Measurements from ENCODE around the gene POLRMT. TPM values are rescaled to one million over a fixed set of nuclear protein-coding genes. Genes with fewer than 3 reads are reported as not detected.
A peak's percentile ranks its signal among the peaks of the same experiment; 100 is the strongest.
"Not testable (repeated sequence)": the region's sequence is repeated elsewhere in the genome, so short reads cannot be mapped to it uniquely, and the experiment has no call there.

Gene POLRMT
- total RNA-seq, 1 donor from 2014 or later: 26.8 TPM

DNA sequence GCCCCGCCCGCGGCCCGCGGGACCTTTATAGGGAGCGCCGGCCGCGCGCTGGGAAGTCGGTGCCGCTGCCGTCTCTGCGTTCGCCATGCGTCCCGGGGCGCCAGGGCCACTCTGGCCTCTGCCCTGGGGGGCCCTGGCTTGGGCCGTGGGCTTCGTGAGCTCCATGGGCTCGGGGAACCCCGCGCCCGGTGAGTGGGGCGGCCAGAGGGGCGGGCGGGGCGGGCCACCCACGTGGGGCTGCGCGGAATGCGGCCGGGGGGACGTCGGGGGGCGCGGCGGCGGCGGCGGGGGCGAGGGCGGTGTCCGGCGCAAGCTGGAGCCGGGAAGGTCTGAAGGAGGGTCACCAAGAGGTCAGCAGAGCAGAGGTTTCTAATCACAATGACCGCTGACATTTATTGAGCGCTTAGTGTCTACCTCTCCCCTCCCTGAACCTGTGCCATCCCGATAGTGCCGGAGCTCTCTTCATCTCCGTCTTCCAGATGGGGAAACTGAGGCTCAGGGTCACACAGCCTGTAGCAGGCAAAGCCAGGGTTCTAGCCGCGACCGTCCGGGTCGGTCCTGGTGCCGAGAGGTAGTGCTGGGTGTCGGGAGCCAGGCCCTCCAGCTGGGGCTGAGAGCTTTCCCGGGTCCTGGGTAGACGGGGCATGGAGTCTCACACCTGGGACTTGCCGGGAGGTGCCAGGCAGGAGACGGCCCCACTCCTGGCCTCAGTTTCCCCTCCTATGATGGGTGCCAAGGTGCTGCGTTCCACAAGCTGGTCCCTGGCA, 43.2 kb upstream of the POLRMT start, which contains the start of gene FSTL3:
Gene FSTL3 (plus strand): TSS at position 54 of the 767 bp plus-strand sequence. CDS start 32 bp downstream, at position 86.
- Histone ChIP-seq H3K4me1 (peaks cover 9 to 21% of the 10 kb centered on the region in 2 donors), H3K27me3 (no peaks in the 10 kb centered on the region), H3K9me3 (no peaks in the 10 kb centered on the region), H3K4me3 (peak within 1 kb of the TSS; percentile 84 to 88), H3K27ac (peak within 1 kb of the TSS; percentile 97 to 98), H3K36me3 (peaks cover 0 to 5% of the 10 kb centered on the region in 2 donors)
- intact Hi-C loops (cut with DNase I): loop anchor here (1.0 to 10.0 kb wide), 3 partner anchors 13 to 308 kb away; partner anchors contain the start of genes PTBP1, RNF126 and WDR18
- TF ChIP-seq, protein P1, sequence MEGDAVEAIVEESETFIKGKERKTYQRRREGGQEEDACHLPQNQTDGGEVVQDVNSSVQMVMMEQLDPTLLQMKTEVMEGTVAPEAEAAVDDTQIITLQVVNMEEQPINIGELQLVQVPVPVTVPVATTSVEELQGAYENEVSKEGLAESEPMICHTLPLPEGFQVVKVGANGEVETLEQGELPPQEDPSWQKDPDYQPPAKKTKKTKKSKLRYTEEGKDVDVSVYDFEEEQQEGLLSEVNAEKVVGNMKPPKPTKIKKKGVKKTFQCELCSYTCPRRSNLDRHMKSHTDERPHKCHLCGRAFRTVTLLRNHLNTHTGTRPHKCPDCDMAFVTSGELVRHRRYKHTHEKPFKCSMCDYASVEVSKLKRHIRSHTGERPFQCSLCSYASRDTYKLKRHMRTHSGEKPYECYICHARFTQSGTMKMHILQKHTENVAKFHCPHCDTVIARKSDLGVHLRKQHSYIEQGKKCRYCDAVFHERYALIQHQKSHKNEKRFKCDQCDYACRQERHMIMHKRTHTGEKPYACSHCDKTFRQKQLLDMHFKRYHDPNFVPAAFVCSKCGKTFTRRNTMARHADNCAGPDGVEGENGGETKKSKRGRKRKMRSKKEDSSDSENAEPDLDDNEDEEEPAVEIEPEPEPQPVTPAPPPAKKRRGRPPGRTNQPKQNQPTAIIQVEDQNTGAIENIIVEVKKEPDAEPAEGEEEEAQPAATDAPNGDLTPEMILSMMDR (IDR thresholded peaks at IDR 0.05): no peak
- no peak for DNase-seq (ENCODE audit: low spot score in 2 of 2)

DNA sequence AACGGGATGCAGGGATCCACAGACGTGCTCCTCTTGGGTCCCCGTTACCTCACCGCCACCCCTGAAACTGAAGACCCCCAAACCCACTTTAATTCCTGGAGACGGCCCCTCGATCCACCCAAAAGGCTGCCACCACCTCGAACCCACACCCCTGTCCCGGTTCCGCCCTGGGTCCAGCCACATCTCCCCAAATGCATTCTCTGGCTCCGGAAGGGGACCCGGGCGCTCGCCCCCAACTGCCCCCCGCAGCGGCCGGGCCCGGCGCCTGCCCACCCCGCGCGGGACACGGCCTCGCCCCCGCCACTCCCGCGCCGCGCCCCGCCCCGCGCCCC, 42.6 kb upstream of the POLRMT start:
- intact Hi-C loops (cut with DNase I): loop anchor here (2.0 to 10.0 kb wide), 2 partner anchors 121 to 309 kb away; partner anchors contain the start of genes PTBP1 and WDR18
- no peak for DNase-seq (ENCODE audit: low spot score in 2 of 2)
- H3K27ac ChIP-seq: peak overlapping the region; percentile 97 to 98

DNA sequence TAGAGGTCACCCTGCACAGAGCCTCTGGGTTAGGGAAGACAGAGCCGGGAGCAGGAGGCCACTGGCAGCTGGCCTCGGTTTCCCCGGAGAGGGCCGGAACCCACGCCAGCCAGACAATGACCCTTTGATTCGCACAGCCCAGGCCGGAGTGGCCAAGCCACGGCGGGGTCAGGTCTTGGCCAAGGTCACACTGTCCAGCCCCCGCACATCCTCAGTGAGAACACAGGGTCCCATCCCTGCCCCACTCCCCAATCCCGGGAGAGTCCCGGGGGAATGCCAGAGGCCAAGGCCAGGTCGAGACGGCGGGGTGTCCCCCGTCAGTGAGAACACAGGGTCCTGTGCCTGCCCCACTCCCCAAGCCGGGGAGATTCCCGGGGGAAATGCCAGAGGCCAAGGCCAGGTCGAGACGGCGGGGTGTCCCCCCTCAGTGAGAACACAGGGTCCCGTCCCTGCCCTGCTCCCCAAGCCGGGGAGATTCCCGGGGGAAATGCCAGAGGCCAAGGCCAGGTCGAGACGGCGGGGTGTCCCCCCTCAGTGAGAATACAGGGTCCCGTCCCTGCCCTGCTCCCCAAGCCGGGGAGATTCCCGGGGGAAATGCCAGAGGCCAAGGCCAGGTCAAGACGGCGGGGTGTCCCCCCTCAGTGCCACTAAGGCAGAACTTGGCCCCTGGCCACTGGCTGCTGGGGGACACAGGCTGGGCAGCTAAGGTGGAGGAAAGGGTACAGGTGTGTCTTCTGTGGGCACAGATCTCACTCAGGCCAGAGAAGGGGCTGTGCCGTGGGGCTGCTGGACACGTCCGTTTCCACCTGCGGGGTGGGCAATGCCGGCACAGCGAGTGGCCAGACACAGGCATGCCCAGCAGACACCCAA, 41.2 kb upstream of the POLRMT start:
- Histone ChIP-seq H3K27me3 (no peaks in the 10 kb centered on the region), H3K4me1 (peaks cover 9 to 21% of the 10 kb centered on the region in 2 donors), H3K9me3 (no peaks in the 10 kb centered on the region), H3K27ac (peak overlapping the region in 1 of 2 donors; percentile 97), H3K4me3 (no peak overlapping the region), H3K36me3 (no peaks in the 10 kb centered on the region)
- intact Hi-C loops (cut with DNase I): loop anchor here (10.0 kb wide), 1 partner anchor 310 kb away; the partner anchor contains the start of gene WDR18
- no peak for DNase-seq (ENCODE audit: low spot score in 2 of 2)
- TF ChIP-seq, protein P1 (IDR thresholded peaks at IDR 0.05): no peak

More for the DNA sequence above, 42.6 kb upstream of the POLRMT start:
- no peaks in the 10 kb centered on the region for H3K27me3 ChIP-seq
- H3K9me3 ChIP-seq: no peaks in the 10 kb centered on the region
- no peaks in the 10 kb centered on the region for H3K36me3 ChIP-seq
- peak overlapping the region; percentile 84 to 88 for H3K4me3 ChIP-seq
- TF ChIP-seq, protein P1 (IDR thresholded peaks at IDR 0.05): no peak
- peaks cover 9 to 21% of the 10 kb centered on the region in 2 donors for H3K4me1 ChIP-seq

DNA sequence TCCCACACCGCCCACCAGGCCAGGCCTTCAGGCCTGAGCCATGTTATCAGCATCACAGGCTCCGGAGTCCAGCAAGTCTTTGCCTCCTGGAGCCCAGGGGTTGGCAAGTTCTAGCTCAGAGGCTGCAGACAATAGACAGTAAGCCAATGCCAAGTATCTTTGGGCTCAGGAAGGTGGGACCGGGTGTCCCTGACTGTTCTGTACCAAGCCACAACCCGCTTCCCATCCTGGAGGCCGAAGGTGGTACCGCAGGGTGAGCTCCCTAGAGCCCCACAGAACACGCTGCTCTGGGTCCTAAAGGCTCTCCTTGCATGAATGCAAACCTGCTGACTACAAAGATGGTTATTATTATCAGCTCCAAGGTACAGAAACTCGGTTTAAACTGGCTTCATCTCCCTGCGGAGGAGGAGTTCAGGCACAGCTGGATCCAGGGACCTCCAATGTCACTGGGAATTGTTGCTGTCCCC, 37.3 kb upstream of the POLRMT start:
- no peak overlapping the region for H3K27ac ChIP-seq
- intact Hi-C loops (cut with DNase I): loop anchor here (10.0 kb wide), 1 partner anchor 314 kb away; the partner anchor contains the start of gene WDR18

DNA sequence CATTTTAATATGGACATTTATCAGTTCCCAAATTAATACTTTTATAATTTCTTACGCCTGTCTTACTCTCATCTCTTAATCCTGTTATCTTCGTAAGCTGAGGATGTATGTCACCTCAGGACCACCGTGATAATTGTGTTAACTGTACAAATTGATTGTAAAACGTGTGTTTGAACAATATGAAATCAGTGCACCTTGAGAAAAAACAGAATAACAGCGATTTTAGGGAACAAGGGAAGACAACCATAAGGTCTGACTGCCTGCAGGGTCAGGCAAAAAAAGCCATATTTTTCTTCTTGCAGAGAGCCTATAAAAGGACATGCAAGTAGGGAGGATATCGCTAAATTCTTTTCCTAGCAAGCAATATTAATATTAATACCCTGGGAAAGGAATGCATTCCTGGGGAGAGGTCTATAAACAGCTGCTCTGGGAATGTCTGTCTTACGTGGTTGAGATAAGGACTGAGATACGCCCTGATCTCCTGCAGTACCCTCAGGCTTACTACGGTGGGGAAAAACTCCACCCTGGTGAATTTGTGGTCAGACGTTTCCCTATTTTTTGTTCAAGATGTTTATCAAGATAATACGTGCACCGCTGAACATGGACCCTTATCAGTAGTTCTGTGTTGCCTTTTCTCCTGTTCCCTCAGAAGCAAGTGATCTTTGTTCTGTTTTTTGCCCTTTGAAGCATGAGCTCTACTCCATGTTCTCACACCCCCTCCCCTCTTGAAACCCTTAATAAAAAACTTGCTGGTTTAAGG, 35.5 kb upstream of the POLRMT start:
- H3K4me3 ChIP-seq; H3K9me3 ChIP-seq; H3K27ac ChIP-seq; H3K4me1 ChIP-seq; H3K27me3 ChIP-seq; DNase-seq (ENCODE audit: low spot score in 2 of 2); H3K36me3 ChIP-seq; intact Hi-C loops (cut with DNase I): not testable (repeated sequence)

More for the DNA sequence above, 37.3 kb upstream of the POLRMT start:
- no peaks in the 10 kb centered on the region for H3K36me3 ChIP-seq
- H3K9me3 ChIP-seq: no peaks in the 10 kb centered on the region
- TF ChIP-seq, protein P1 (IDR thresholded peaks at IDR 0.05): no peak
- H3K4me1 ChIP-seq: peaks cover 0 to 2% of the 10 kb centered on the region in 2 donors
- no peak overlapping the region for H3K4me3 ChIP-seq
- DNase-seq (ENCODE audit: low spot score in 2 of 2): no peak
- no peaks in the 10 kb centered on the region for H3K27me3 ChIP-seq

DNA sequence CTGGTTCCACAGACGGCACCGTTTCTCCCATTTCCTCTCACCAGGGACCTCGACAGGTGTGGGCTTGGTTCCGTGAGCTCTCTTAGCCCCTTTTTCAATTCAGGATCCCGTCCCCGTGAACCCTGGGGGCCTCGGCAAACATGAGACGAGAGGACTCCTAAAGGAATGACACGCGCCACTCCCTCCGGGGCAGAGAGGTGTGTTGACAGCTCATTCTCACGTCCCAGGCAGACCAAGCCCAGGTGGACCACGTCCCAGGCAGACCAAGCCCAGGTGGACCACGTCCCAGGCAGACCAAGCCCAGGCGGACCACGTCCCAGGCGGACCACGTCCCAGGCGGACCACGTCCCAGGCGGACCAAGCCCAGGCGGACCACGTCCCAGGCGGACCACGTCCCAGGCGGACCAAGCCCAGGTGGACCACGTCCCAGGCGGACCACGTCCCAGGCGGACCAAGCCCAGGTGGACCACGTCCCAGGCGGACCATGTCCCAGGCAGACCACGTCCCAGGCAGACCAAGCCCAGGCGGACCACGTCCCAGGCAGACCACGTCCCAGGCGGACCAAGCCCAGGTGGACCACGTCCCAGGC, 33.7 kb upstream of the POLRMT start:
- H3K9me3 ChIP-seq; H3K27ac ChIP-seq; H3K27me3 ChIP-seq; DNase-seq (ENCODE audit: low spot score in 2 of 2); H3K4me3 ChIP-seq; H3K36me3 ChIP-seq; intact Hi-C loops (cut with DNase I): not testable (repeated sequence)
- H3K4me1 ChIP-seq: peaks cover 5 to 15% of the 10 kb centered on the region in 2 donors
